ENCODE data around the gene SLCO4A1.
"Not testable (repeated sequence)": the region's sequence is repeated elsewhere in the genome, so short reads cannot be mapped to it uniquely, and the experiment has no call there.

The SLCO4A1 gene

DNA sequence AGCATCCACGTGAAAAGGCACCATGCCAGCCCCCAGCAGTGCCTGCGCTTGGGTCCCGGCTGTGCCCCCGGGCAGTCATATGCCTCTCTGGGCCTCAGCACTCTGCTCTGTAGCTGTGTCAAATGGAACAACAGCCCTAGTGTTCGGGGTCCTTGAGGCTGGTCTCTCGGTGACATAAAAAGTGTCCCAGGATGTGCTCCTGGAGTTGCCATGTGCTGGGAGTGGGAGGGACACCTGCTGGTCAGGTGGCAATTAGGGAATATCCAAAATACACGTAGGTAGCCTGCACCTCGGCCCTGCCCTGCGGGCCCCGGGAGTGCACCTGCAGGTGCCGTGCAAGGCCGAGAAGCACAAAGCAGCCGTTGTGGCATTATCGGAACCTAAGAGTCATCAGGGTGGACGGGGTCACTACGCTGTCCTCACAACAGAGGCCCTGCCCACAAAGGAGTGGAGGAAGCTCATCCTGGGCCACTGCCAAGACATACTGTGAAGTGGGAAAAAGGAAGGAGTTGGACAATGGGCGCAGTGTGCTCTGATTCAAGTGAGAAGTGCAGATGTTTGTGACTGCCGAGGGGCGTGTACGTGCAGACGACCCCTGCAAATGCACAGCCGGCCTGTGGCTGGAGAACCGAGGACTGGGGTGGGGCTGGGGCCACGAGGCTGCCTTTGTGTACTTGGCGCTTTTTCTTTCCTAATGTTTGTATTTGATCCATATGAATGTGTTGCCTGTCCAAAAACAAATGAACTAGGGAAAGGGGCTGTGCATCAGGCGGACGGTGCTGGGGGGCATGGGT is 24.6 kb downstream of the SLCO4A1 start:
- DNase-seq: no peak

DNA sequence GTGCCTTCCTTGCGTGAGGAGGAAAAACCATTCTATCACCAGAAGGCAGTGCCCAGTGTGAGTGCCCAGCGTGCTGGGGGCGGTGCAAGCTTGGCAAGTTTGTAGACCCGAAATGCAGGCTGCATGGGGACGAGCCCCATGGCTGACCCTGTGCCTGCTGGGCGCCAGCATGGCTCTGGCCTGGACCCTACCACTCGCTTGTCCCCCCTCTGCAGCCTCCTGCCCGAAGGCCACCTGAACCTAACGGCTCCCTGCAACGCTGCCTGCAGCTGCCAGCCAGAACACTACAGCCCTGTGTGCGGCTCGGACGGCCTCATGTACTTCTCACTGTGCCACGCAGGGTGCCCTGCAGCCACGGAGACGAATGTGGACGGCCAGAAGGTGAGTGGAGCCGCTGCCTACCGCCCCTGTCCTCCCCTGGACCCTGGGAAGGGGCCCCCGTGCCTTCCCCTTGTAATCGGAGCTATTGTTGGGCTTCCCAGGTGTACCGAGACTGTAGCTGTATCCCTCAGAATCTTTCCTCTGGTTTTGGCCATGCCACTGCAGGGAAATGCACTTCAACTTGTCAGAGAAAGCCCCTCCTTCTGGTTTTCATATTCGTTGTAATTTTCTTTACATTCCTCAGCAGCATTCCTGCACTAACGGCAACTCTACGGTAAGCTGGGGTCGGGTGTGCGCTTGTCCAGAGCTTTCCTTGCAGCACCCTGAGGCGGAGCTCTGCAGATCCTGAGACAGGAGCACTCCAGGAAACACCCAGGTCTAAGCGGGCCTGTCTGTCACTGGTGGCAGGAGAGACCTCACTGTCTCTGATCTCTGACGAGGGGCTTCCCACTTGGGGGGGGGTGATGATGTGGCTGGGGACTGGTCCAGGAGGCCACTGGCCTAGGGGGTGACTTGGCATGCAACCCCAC is 25.5 kb downstream of the SLCO4A1 start:
- no peak for DNase-seq

DNA sequence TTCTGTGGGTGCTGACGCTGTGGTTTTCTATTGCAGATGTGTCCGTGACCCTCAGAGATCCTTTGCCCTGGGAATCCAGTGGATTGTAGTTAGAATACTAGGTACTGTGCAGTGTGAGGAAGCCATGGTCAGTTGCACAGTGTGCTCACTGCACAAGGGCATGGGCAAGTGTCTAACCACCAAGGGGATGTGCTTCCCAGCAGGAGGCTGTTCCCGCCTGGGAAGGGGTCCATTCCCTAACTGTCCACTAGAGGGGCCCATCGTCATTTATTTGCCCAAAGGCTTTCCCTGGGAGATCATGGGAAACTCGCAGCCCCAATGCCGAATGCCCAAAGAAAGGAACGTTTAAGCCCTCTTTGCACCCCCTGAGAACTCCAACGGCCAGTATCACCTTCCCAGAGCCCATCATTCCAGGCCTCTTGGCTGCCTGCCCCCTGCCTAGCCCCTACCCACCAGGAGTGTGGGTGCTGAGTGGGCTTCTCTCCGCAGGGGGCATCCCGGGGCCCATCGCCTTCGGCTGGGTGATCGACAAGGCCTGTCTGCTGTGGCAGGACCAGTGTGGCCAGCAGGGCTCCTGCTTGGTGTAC is 26.2 kb downstream of the SLCO4A1 start:
- no peak for DNase-seq

DNA sequence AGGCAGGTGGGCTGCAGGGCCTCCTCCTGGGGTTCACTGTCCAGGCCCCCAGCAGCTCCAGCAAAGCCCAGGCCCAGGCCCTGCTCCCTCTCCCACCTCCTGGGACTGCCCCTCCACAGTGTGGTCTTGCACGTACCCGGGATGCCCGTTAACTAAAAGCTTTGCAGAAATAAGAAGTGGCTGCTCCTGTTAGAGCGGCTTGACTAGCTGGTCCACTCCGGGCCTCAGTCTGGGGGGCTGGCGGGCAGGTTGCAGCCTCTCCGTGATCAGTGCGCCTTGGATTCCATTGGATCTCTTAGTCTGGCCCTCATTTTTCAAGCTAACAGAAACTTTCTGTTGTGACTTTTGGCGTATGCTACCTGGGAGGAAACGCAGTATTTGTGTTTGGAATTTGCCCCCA is 26.9 kb downstream of the SLCO4A1 start:
- DNase-seq: no peak

DNA sequence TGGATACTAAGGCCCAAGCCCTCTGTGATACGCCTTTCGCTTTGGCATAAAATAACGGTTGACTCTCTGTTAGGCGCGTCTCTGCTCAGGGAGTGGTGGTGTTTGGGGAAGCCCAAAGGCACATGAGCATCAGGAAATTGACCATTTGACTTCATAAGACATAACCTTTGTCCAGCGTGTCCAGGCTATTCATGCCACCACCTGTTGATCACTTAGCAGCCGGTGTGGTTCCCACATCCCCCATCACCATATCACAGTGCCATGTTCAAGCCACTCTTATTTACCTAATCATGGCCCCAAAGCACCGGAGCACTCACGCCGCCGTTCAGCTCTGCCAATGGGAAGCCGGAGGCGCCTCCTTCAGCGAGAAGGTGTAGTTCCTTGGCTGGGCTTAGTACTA is 27.9 kb downstream of the SLCO4A1 start:
- no peak for DNase-seq

DNA sequence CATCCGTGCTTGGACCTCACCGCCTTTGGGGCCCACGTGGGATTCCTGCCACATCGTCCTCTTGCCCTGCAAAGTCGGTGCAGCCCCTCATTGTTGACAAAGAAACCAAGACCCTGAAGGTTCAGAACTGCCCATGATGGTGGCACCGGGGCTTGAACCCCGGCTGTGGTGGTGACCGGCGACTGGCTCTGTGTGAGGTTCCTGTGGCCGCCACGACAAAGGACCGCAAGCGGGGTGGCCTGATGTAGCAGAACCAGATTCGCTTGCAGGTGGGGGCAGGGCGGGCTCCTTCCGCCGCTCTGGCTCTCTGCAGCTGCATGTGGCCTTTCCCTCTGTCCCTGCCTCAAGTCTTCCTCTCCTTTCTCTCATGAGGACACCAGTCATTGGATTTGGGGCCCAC is 28.7 kb downstream of the SLCO4A1 start:
- DNase-seq: no peak

DNA sequence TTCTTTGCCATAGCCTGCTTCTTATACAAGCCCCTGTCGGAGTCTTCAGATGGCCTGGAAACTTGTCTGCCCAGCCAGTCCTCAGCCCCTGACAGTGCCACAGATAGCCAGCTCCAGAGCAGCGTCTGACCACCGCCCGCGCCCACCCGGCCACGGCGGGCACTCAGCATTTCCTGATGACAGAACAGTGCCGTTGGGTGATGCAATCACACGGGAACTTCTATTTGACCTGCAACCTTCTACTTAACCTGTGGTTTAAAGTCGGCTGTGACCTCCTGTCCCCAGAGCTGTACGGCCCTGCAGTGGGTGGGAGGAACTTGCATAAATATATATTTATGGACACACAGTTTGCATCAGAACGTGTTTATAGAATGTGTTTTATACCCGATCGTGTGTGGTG is 29.5 kb downstream of the SLCO4A1 start:
- DNase-seq: no peak

DNA sequence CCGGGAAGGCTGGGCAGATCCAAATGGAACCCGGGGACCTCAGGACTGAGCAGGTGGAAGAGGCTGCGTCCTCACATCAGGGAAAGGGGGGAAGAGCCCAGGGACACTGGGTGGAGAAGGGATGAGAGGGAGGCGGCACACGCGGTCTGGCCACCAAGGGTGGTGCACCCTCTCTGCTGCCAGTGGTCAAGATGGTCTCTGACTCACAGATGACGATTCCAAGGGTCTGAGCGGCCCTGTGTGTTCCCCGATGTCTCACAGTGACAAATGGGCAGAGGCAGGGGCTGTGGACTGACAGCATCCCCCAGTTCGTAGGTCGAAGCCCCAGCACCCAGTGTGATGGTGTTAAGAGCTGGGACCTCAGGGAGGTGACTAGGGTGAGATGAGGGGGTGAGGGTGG is 32.1 kb downstream of the SLCO4A1 start:
- no peak for DNase-seq

DNA sequence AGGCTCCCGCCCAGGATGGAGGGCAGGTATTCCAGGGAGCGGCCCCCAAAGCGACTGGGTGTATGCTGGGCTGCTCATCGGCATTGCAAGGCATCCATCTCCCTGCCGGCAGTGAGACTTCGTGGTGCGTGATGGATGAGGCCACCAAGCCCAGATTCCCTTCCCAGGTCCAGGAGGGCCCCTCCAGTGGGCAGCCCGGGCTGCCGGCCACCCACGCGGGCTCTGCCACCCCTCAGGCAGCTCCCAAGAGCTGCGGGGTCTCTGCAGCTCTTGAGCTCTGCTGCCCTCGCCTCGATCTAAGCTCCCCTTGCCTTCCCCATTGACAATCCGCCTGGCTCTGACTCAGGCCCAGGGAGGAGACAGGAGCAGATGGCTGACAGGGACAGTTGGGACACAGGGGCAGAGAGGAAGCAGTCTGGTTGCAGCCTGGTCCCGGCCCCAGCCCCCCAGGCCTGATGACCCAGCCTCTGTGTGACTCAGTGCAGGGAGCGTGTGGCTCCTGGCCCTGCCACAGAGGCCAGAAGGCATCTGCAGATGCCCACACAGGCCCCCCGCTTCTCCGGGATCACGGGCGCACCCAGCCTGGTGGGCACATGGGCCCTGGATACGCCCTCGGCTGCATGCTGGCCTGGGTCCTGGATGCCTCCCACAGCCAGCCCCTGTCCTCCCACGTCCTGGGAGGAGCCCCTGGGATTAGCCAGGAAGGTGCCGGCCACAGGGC is 33.0 kb downstream of the SLCO4A1 start:
- no peak for DNase-seq

DNA sequence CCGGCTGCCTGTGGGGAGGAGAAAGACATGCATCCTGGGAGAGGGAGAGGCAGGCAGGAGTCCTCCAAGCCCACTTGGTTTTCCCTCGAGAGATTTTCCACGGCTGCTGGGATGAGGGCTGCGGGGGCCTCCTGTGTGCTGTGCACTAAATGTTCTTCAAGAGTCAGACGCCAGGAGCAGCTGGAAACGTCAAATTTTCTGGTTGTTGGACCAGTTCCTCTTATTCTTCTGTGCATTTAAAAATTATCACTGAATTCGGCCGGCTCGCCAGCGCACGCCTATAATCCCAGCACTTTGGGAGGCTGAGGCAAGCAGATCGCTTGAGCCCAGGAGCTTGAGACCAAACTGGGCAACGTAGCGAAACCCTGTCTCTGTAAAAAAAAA is 33.6 kb downstream of the SLCO4A1 start:
- DNase-seq: no peak

DNA sequence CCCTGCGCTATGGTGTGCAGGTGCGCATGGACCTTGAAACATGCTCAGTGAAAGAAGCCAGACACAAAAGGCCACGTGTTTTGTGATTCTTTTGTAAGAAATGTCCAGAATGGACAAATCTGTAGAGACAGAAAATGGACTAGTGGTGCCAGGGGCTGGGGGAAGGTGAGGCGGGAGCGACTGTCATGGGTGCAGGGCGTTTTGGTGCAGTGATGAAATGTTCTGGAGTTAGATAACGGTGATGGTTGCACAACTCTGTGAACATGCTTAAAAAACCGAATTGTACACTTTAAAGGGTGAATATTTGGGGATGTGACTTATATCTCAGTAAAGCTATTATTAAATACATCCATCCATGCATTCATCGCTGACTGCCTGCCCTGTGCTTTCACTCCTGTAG is 34.7 kb downstream of the SLCO4A1 start:
- no peak for DNase-seq

DNA sequence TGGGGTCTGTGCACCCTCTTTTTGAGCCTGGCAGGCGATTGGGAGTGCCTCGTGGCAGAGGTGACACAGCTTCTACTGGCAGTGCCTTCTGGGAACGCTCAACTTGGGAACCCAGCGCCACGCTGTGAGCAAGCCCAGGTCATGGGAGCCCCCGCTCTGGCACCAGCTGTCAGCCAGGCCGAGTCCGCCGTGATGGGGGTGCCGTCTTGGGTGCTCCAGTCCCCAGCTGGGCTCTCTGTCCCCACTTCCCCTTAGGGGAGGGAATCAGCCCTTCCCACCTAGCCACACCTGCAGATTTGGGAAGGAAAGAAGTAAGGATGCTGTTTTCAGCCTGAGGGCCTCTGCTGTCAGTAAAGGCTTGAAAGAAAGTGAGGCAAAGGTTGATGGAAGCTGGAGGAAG is 35.4 kb downstream of the SLCO4A1 start:
- no peak for DNase-seq

DNA sequence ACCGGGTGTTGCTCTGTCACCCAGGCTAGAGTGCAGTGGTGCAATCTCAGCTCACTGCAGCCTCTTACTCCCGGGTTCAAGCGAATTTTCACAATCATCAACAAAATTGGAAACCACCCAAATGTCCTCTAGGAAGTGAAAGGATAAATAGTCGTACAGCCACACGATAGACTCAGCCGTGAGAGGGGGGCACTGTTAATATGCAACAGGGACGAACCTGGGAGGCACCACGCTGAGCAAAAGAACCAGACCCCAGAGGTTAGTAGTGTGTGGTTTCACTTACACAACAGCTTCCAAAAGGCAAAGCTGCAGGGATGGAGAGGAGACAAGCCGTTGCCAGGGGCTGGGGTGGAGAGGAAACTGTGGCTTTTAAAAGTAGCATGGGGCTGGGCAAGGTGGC is 36.2 kb downstream of the SLCO4A1 start:
- DNase-seq: no peak

DNA sequence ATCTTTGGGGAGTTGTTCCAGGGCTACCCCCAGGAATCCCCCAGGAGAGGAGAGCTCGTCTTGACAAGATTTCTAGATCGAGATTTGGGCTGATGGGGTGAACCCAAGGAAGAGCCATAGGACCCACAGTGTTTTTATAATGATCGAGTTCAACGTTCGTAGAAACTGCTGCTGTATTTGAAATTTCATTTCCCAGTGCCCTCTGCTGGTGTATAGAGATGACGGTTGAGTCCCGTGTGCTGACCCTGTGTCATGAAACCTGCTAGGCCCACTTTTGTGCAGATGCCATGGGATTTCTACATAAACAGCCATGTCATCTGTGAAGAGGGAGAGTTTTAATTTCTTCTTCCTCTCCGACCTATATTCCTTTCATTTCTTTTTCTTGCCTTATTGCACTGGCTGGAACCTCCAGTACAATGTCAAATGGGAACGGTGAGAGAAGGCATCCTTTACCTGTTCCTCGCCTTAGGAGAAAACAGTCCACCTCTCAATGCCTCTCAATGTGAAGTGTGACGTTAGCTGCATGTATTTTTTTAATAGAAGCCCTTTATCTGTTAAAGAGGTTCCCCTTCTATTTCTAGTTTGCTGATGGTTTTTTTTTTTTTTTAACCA is 37.8 kb downstream of the SLCO4A1 start:
- DNase-seq: no peak

DNA sequence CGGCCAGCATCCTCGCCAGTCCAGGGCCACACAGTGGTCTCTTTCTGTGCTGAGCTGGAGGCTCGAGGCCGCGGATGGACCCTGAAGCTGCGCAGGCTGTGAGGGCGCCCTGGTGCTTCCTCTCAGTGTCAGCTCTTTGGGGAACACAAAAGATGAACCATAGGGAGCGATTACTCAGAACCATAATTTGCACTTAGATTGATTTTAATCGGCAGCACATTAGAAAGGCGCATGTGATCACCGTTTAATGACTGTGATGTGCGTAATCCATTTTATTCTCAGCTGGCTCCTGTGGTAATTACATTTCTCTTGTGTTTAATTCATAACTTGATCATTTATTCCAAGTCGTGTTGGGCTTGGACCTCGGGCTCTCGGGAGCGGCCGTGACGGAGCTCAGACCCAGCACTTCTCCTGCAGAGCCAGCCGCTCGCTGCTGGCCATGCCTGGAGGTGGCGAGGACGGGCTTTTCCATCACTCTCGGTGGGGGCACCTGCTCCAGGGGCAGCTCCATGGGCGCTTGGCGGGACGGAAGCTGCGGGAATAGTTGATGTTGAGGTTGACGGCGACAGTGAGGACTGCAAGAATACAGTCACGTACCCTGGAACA is 40.7 kb downstream of the SLCO4A1 start:
- DNase-seq: no peak

DNA sequence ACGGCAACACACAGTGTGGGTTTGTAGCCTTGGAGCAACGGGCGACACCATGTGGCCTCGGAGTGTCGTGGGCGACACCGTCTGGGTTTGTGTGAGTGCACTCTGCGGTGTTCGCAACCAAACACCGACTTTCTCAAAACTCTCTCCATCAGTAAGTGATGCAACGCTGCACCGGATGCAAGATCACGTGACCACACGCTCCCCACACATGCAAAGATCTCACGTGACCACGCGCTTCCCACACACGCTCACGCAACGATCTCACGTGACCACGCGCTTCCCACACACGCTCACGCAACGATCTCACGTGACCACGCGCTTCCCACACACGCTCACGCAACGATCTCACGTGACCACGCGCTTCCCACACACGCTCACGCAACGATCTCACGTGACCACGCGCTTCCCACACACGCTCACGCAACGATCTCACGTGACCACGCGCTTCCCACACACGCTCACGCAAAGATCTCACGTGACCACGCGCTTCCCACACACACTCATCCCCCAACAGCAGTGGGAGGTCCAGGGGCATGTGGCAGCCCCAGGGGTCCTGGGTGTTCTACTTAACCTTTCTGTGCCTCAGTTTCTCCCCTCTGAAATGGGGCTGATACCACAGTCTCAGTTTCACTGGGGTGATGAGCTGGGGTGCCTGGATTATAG is 41.5 kb downstream of the SLCO4A1 start:
- not testable (repeated sequence) for DNase-seq

DNA sequence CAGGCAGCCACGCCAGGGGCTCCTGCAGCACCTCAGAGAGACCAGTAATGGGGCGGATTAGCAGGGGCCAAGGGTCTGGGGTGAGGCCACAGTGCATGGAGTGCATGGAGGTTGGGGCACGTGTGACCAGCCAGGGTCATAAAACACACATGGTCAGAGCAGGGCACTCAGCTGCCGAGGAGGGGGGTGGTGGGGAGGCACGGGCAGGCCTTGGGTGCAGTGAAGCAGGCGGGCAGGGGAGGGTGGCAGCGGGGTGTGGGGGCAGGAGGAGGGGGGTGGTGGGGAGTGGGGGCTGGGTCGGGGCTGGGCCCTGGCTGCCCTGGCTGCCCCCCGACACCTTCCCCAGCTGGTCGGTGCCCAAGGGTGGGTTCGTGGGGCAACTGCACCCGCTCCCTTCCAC is 42.7 kb downstream of the SLCO4A1 start:
- no peak for DNase-seq

DNA sequence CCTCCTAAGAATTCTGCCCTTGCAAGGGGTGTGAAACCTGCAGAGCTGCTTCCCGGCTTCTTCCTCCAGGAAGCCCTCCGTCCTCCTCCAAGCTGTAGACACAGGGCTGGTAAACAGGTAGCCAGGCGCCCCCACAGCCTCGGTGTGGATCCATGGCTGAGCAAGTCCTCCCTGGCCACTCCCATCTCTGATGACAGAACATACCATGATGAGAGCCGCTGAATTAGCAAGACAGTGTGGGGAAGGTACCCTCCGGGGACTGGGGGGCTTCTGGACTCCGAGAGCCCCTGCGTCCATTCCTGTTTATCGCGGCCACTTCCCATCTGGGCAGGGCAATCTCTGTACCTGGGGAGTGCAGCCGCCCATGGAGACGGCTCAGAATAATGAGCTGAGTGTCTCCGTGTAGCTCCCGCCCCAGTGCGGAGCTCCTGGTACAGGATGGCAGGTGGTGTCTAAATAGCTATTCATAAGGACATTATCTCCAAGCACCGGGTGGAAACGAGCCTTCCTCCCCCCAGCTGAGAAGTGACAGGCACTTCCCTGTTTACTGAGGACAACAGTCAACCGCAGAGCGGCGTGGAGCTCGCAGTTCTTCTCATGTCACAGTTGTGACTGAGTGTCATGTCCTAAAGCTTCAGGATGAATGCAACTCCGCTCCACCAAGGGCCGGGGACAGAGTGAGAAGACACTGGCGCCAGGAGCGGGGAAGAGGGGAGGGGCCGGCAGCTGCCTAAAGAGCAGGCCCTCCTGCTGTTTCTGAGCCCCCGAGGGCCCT is 43.7 kb downstream of the SLCO4A1 start:
- no peak for DNase-seq

DNA sequence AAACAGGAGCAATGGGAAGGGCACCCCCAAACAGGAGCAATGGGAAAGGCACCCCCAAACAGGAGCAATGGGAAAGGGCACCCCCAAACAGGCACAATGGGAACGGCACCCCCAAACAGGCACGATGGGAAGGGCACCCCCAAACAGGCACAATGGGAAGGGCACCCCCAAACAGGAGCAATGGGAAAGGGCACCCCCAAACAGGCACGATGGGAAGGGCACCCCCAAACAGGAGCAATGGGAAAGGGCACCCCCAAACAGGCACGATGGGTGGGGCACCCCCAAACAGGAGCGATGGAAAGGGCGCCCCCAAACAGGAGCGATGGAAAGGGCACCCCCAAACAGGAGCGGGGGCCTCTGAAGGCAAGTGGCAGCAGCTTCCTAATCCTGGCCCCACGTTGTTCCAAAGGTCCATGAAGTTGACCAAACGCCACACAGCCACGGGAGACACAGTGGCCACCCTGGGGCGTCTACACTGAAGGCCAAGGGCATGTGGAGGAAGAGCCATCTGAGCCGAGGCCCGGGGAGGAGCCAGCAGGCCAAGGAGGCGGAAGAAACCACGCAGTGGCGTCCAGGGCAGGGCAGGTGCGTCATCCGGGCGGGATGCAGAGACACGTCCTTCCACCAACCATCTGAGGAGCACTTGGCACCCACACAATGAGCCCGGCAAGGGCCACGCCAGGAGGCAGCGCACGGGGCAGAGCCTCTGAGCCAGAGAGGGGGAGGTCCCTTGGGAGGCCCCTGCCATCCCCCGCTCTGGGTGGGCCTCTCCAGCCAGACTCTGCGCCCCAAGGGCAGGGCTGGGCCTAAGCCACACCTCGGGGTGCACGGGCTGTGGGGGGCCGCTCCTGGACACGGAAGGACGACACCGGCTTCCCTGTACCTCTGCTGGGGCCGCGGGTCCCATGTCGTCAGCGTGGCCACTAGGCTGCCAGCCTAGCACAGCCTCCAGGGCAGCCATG is 44.8 kb downstream of the SLCO4A1 start:
- DNase-seq: no peak

DNA sequence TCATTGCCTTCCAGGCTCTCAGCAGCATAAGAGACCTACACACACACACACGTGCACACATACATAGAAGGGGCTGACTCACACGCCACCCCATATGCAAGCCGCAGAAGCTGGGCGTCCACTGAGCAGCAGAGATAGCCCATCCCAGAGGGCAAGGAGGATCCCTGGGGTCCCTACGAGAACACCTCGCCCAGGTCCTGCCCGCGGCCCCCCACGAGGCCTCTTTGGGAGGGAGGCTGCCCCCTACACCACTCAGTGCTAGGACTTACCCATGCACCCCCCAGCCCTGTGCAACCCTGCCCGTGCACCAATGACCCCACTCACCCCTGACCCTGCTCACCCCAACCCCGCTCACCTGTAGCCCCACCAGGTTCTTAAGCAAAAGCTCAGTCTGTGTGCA is 45.8 kb downstream of the SLCO4A1 start:
- no peak for DNase-seq

Data from cortex of kidney (tissue), 1 donor.